Esophagus squamous epithelium (tissue), 4 donors: Measurements from ENCODE around the gene DUOXA2.

Source experiments
- CTCF ChIP-seq, 6 experiments: fragments of 450-650 bp in 4 of 6; fragments of 200-600 bp in 2 of 6; sonication (generic) in 2 of 6; IDR thresholded peaks; one replicate each; pipeline ENCODE4 v1.5.1; 2016 to 2019; ENCODE audit warnings: antibody characterized with exemption in 6 of 6, mild to moderate bottlenecking in 4 of 6, moderate library complexity in 4 of 6
- POLR2A ChIP-seq, 4 donors: fragments of 450-650 bp; IDR thresholded peaks; one replicate each; pipeline ENCODE4 v1.6.1; 2017; ENCODE audit warnings: antibody characterized with exemption in 4 of 4, mild to moderate bottlenecking in 4 of 4, moderate library complexity in 3 of 4

DNA sequence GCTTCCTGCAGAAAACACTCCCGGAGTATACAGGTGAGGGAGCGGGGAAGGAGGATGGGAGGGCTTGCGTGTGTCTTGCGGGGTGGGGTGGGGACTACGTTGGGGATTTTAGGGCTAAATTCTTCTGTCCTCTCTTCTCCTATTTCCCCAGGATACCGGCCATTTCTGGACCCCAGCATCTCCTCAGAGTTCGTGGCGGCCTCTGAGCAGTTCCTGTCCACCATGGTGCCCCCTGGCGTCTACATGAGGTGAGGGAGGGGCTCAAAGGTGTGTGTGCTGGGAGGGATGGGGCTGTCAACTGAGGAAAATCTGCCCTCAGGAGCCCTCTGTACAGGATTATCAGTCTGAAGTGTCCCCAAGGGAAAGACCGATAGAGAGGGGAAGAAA lies 22.2 kb downstream of the DUOXA2 start:
- TF ChIP-seq CTCF (IDR thresholded peaks at IDR 0.05) (no peak), POLR2A (IDR thresholded peaks at IDR 0.05) (no peak)
